Measurements from ENCODE around the gene TFAP2D. TPM values are rescaled to one million over a fixed set of nuclear protein-coding genes. Genes with fewer than 3 reads are reported as not detected.

The TFAP2D gene
- total and polyA plus RNA-seq, 10 of the 15 experiments (the other 5 are each of a cell fraction or from before 2014, with no cell fraction given) = not detected

GRCh38 chr6:50819466-50819903 is 106.2 kb downstream of the TFAP2D start (continued):
- no peak for TF ChIP-seq REST (IDR thresholded peaks at IDR 0.05; ENCODE audit: low read depth, low read length)
- TF ChIP-seq FOXM1 (IDR thresholded peaks at IDR 0.05; ENCODE audit: low read depth, low read length) = no peak

- no peaks in the 10 kb centered on the region for H3K9me3 ChIP-seq (replicated peaks; ENCODE audit: control insufficient read depth, insufficient read depth, low read length)
- in situ Hi-C loops (cut with MboI) = loop anchor here (10.0 kb wide), 3 partner anchors 535 to 1205 kb away; no protein-coding TSS in a partner anchor
- H3K36me3 ChIP-seq (ENCODE audit: control insufficient read depth in 2 of 2, insufficient read depth in 2 of 2, low read length in 1 of 2) = no peaks in the 10 kb centered on the region
- 0 out of 2 replicates have a peak, but pooled peaks have one; percentile 31 for TF ChIP-seq BMI1 (IDR thresholded peaks at IDR 0.05; ENCODE audit: borderline replicate concordance)
- peak; percentile 19 for TF ChIP-seq SUZ12 (IDR thresholded peaks at IDR 0.05; ENCODE audit: unreplicated experiment)
- no peak for TF ChIP-seq CHD2 (IDR thresholded peaks at IDR 0.05; ENCODE audit: borderline replicate concordance, low read depth, low read length)
- no peak for TF ChIP-seq GABPA (IDR thresholded peaks at IDR 0.05; ENCODE audit: low read depth)
- no peak for TF ChIP-seq GATAD2B (conservative IDR thresholded peaks at IDR 0.05; ENCODE audit: low read depth)
- TF ChIP-seq RUNX3 (IDR thresholded peaks at IDR 0.05; ENCODE audit: low read length) = peak; percentile 55; the same call in 1 of the 2 replicates
- no peak for TF ChIP-seq RB1 (IDR thresholded peaks at IDR 0.05; ENCODE audit: borderline replicate concordance)
- TF ChIP-seq CREM (IDR thresholded peaks at IDR 0.05; ENCODE audit: low read depth) = no peak
- WGBS (ENCODE audit: insufficient coverage, insufficient replicate concordance, low lambda C conversion rate, missing lambda C conversion rate) = 12% methylated on average over 57 of the region's 58 CpGs
- FAIRE-seq = no peak
- H3K79me2 ChIP-seq (ENCODE audit: control insufficient read depth, insufficient read depth, low read length) = no peaks in the 10 kb centered on the region
- ChIA-PET CTCF (no interaction called here), SMC1A (ENCODE audit: uncharacterized antibody, unreplicated experiment) (interaction anchor here (1.1 kb wide), 1 partner anchor 529 kb away, joined by 3 read pairs; no protein-coding TSS in a partner anchor), POLR2A (interaction anchor here (0.6 kb wide), 1 partner anchor 679 kb away, joined by 4 read pairs; no protein-coding TSS in a partner anchor), RAD21 (ENCODE audit: unreplicated experiment) (interaction anchor here (0.8 kb wide), 1 partner anchor 530 kb away, joined by 3 read pairs; no protein-coding TSS in a partner anchor)
- peaks cover 5 to 28% of the 10 kb centered on the region in 2 experiments for H3K27me3 ChIP-seq (replicated peaks in 1 of 2; ENCODE audit: control insufficient read depth in 2 of 2, insufficient read depth in 2 of 2, low read length in 1 of 2)
- H3K27ac ChIP-seq (ENCODE audit: control insufficient read depth, insufficient read depth) = no peak overlapping the region
- peak; percentile 63 for ATAC-seq
- intact Hi-C loops (cut with micrococcal nuclease; ENCODE audit: unreplicated experiment) = loop anchor here (5.0 kb wide), 3 partner anchors 637 to 1022 kb away; no protein-coding TSS in a partner anchor
- peak overlapping the region; percentile 16; the same call in 1 of the 2 replicates for H3K4me3 ChIP-seq
- DNase-seq (ENCODE audit: low read depth, low spot score) = no peak
- peak overlapping the region; percentile 33; the same call in 1 of the 2 replicates for H3K4me2 ChIP-seq (ENCODE audit: control insufficient read depth, insufficient read depth)
- no peaks in the 10 kb centered on the region for H4K20me1 ChIP-seq (ENCODE audit: control insufficient read depth, insufficient read depth)
- H2AFZ ChIP-seq (ENCODE audit: control insufficient read depth, low read depth, low read length) = no peak overlapping the region
- BruUV-seq (replicated peaks) = no TSS peak
- no peaks in the 10 kb centered on the region for H3K4me1 ChIP-seq (ENCODE audit: control insufficient read depth, insufficient read depth, low read length)
- no peak overlapping the region for H3K9ac ChIP-seq (ENCODE audit: control insufficient read depth, insufficient read depth, low read length)
Observed at GRCh38 chr6:50819904-50820868, 106.9 kb downstream of the TFAP2D start.

Measured in GM12878 (cell line).